ENCODE measurements around the gene THAP6. TPM values are rescaled to one million over a fixed set of nuclear protein-coding genes. Genes with fewer than 3 reads are reported as not detected.
"Not testable (repeated sequence)": the region's sequence is repeated elsewhere in the genome, so short reads cannot be mapped to it uniquely, and the experiment has no call there.

THAP6 gene
- total RNA-seq, 1 experiment from 2014 or later: 25.5 TPM

DNA sequence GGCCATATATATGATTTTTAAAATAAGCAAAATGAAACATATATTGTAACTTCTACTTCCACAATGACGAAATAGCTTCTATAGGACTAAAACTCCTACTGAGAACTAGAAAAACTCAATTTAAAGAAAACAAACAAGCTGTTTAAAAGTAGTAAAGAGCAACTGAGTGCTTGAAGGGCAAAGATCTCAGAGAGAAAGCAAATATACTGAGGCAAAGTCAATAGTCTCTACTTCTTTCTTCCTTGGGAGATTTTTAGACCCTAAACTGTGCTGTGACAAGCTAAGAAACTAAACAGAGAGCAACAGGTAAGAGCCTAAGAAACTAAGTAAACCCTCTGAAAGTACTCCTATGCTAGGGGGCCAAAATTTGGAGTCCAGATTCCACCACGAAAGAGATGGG, 8.6 kb upstream of the THAP6 start:
- no peaks in the 10 kb centered on the region for H3K27me3 ChIP-seq (ENCODE audit: insufficient read depth, low read length)
- POLR2A ChIA-PET: interaction anchor here (1.3 kb wide), 1 partner anchor 9 kb away, joined by 6 read pairs; the partner anchor contains the start of genes RCHY1 and THAP6
- H3K9ac ChIP-seq (ENCODE audit: low read length): no peak overlapping the region
- no peaks in the 10 kb centered on the region for H3K4me1 ChIP-seq (ENCODE audit: control insufficient read depth in 1 of 2, insufficient read depth in 2 of 2, low read length in 2 of 2)
- no peaks in the 10 kb centered on the region for H3K9me2 ChIP-seq (ENCODE audit: insufficient read depth)
- no peak overlapping the region for H3K4me3 ChIP-seq (replicated peaks in 1 of 2; ENCODE audit: low read depth in 1 of 2, low read length in 2 of 2)
- TF ChIP-seq ATF3 (IDR thresholded peaks at IDR 0.05): no peak
- no peak for TF ChIP-seq CEBPB (IDR thresholded peaks at IDR 0.05; ENCODE audit: low read depth)
- no peak for TF ChIP-seq ZNF274 (IDR thresholded peaks at IDR 0.05; ENCODE audit: low read depth, low read length)
- TF ChIP-seq EGR1 (IDR thresholded peaks at IDR 0.05; ENCODE audit: low read depth): no peak
- no peak for TF ChIP-seq POLR2A (IDR thresholded peaks at IDR 0.05; ENCODE audit: borderline replicate concordance, extremely low read depth, insufficient read depth, insufficient read length)
- no peak for TF ChIP-seq POLR2AphosphoS5 (IDR thresholded peaks at IDR 0.05; ENCODE audit: low read depth, low read length)
- no peak for TF ChIP-seq ELF1 (IDR thresholded peaks at IDR 0.05; ENCODE audit: borderline replicate concordance, low read depth)
- no peak for TF ChIP-seq TCF7L2 (IDR thresholded peaks at IDR 0.05; ENCODE audit: borderline replicate concordance, extremely low read depth, insufficient read depth, insufficient read length)
- TF ChIP-seq SRF (IDR thresholded peaks at IDR 0.05; ENCODE audit: low read depth): no peak
- no peak for TF ChIP-seq SIN3A (IDR thresholded peaks at IDR 0.05; ENCODE audit: low read depth)
- no peak for TF ChIP-seq FOSL1 (IDR thresholded peaks at IDR 0.05; ENCODE audit: low read depth)
- DNase-seq (ENCODE audit: low read depth, low spot score): no peak
- no peak for ATAC-seq
- intact Hi-C loops (cut with micrococcal nuclease): no loop called here
- H3K27ac ChIP-seq (ENCODE audit: low read depth, low read length): no peak overlapping the region
- CTCF ChIA-PET: no interaction called here
- no peak overlapping the region for H3K4me2 ChIP-seq (ENCODE audit: low read length)
- RAD21 ChIA-PET (ENCODE audit: low non-redundant PET in 1 of 2, low total read pairs in 2 of 2, uncharacterized antibody in 2 of 2, unreplicated experiment in 2 of 2): no interaction called here
- H2AFZ ChIP-seq (ENCODE audit: low read depth, low read length, poor library complexity, severe bottlenecking): no peak overlapping the region
- peaks cover 4% of the 10 kb centered on the region; the same call in 1 of the 2 replicates for H4K20me1 ChIP-seq (ENCODE audit: insufficient read depth)
- no TSS peak for BruUV-seq (replicated peaks)
- peaks cover 16 to 17% of the 10 kb centered on the region in 2 experiments; a peak in 3 of 4 replicates for H3K36me3 ChIP-seq (ENCODE audit: control insufficient read depth in 1 of 2, insufficient read depth in 2 of 2, low read length in 2 of 2)
- H3K9me3 ChIP-seq (ENCODE audit: control insufficient read depth in 1 of 2, insufficient read depth in 1 of 2, low read depth in 1 of 2, low read length in 2 of 2): no peaks in the 10 kb centered on the region
- peaks cover 88% of the 10 kb centered on the region for H3K79me2 ChIP-seq (ENCODE audit: insufficient read depth, low read length)

GRCh38 chr4:75509592-75509991, 4.7 kb upstream of the THAP6 start:
- H3K9me3 ChIP-seq (ENCODE audit: control insufficient read depth in 1 of 2, insufficient read depth in 1 of 2, low read depth in 1 of 2, low read length in 2 of 2); H3K27ac ChIP-seq (ENCODE audit: low read depth, low read length); ATAC-seq; H3K9ac ChIP-seq (ENCODE audit: low read length); POLR2A ChIA-PET; intact Hi-C loops (cut with micrococcal nuclease); H3K4me2 ChIP-seq (ENCODE audit: low read length); DNase-seq (ENCODE audit: low read depth, low spot score); H3K9me2 ChIP-seq (ENCODE audit: insufficient read depth); H3K27me3 ChIP-seq (ENCODE audit: insufficient read depth, low read length); BruUV-seq (replicated peaks); H4K20me1 ChIP-seq (ENCODE audit: insufficient read depth); H2AFZ ChIP-seq (ENCODE audit: low read depth, low read length, poor library complexity, severe bottlenecking); CTCF ChIA-PET; RAD21 ChIA-PET (ENCODE audit: low non-redundant PET in 1 of 2, low total read pairs in 2 of 2, uncharacterized antibody in 2 of 2, unreplicated experiment in 2 of 2); H3K4me3 ChIP-seq (replicated peaks in 1 of 2; ENCODE audit: low read depth in 1 of 2, low read length in 2 of 2): not testable (repeated sequence)
- H3K4me1 ChIP-seq (ENCODE audit: control insufficient read depth in 1 of 2, insufficient read depth in 2 of 2, low read length in 2 of 2): peaks cover 5 to 13% of the 10 kb centered on the region in 2 experiments; a peak in 3 of 4 replicates
- H3K36me3 ChIP-seq (ENCODE audit: control insufficient read depth in 1 of 2, insufficient read depth in 2 of 2, low read length in 2 of 2): peaks cover 13% of the 10 kb centered on the region in 2 experiments; a peak in 3 of 4 replicates
- peaks cover 95% of the 10 kb centered on the region for H3K79me2 ChIP-seq (ENCODE audit: insufficient read depth, low read length)

Measured in HCT116 (cell line).